K562 (cell line): ENCODE data around the gene YPEL1. TPM values are rescaled to one million over a fixed set of nuclear protein-coding genes. Genes with fewer than 3 reads are reported as not detected.
A peak's percentile ranks its signal among the peaks of the same experiment; 100 is the strongest.

Source experiments
- ATF1 ChIP-seq, 2 experiments: fragments of 450-650 bp in 1 of 2; IDR thresholded peaks; 2 replicates each; pipeline ENCODE4 v1.6.1; 2016; ENCODE audit warnings: missing compliant biosample characterization in 1 of 2, missing genetic modification characterization in 1 of 2
- LARP7 ChIP-seq: fragments of 450-650 bp; IDR thresholded peaks from 2 replicates; pipeline ENCODE4 v1.6.1; 2016
- MTA3 ChIP-seq: fragments of 450-650 bp; formaldehyde crosslinking; IDR thresholded peaks from 2 replicates; pipeline ENCODE4 v1.6.1; 2017; ENCODE audit warnings: mild to moderate bottlenecking, borderline replicate concordance
- POLR2G ChIP-seq: fragments of 200-400 bp; formaldehyde crosslinking; IDR thresholded peaks from 2 replicates; pipeline ENCODE4 v1.6.1; 2017; ENCODE audit warnings: low read depth, mild to moderate bottlenecking, antibody characterized with exemption, low read length, moderate library complexity
- RCOR1 ChIP-seq, 2 experiments: IDR thresholded peaks; 2 replicates each; pipeline ENCODE4 v1.6.1; 2012; ENCODE audit warnings: low read depth in 2 of 2, low read length in 2 of 2, borderline replicate concordance in 1 of 2, improper control_type of control experiment in 1 of 2
- RREB1 ChIP-seq: fragments of 250-450 bp; sonication (Bioruptor Pico); IDR thresholded peaks from 2 replicates; pipeline ENCODE4 v1.4.0; 2020
- SIN3A ChIP-seq, 2 experiments: fragments of 150-350 bp in 1 of 2; IDR thresholded peaks; 2 replicates each; pipeline ENCODE4 v1.6.1; 2011 to 2016; ENCODE audit warnings: borderline replicate concordance in 2 of 2, low read depth in 2 of 2, low read length in 2 of 2, mild to moderate bottlenecking in 2 of 2, moderate library complexity in 2 of 2; ENCODE audit not compliant: control insufficient read depth in 1 of 2
- SLC30A9 ChIP-seq: fragments of 250-450 bp; sonication (Bioruptor Pico); IDR thresholded peaks from 2 replicates; pipeline ENCODE4 v1.8.0; 2022; ENCODE audit warnings: mild to moderate bottlenecking, moderate library complexity
- TBP ChIP-seq: optimal IDR thresholded peaks from 2 replicates; pipeline ENCODE3; 2011; ENCODE audit warnings: low read depth, low read length, improper control_type of control experiment
- THAP12 ChIP-seq: fragments of 250-450 bp; sonication (Bioruptor Pico); IDR thresholded peaks from 2 replicates; pipeline ENCODE4 v1.9.0; 2021; ENCODE audit warnings: mild to moderate bottlenecking, inconsistent platforms
- UBTF ChIP-seq, 2 experiments: IDR thresholded peaks; 2 replicates each; pipeline ENCODE4 v1.6.1; 2012; ENCODE audit warnings: improper control_type of control experiment in 2 of 2, low read depth in 2 of 2, low read length in 2 of 2, borderline replicate concordance in 1 of 2
- polyA plus RNA-seq, 8 experiments: library from polyadenylated mRNA; depleted of rRNA in 4 of 8; stranded (reverse) in 5 of 8; unstranded in 3 of 8; fragments of >200 nt; fragmentation: Nextera tagmentation in 2 of 8; fragmentation: Illumina TruSeq in 1 of 8; extraction: Ambion mirVana in 2 of 8; extraction: Trizol in 1 of 8; gene quantifications; 2 replicates each; pipeline versions ENCODE4 v1.2.1 to v1.2.3, GENCODE V29; 2011 to 2014; ENCODE audit warnings: inconsistent platforms in 1 of 8, missing spikeins in 1 of 8
- total RNA-seq, 7 experiments: library from RNA; depleted of rRNA in 6 of 7; stranded (reverse); fragments of >200 nt in 6 of 7; fragmentation: Illumina TruSeq in 2 of 7; extraction: Trizol in 2 of 7; gene quantifications; 2 replicates each; pipeline versions ENCODE4 v1.2.1 to v1.2.3, GENCODE V29; 2011 to 2021; ENCODE audit warnings: low replicate concordance in 1 of 7
- TF ChIP-seq, protein P1 (sequence below): sonication (generic); formaldehyde crosslinking; IDR thresholded peaks from 2 replicates; pipeline ENCODE4 v1.9.0; 2022; ENCODE audit warnings: mild to moderate bottlenecking, missing genetic modification reagents
- TF ChIP-seq, protein P2 (sequence below): sonication (generic); formaldehyde crosslinking; IDR thresholded peaks from 2 replicates; pipeline ENCODE4 v1.5.0; 2020; ENCODE audit warnings: missing genetic modification reagents

Gene YPEL1
- total and polyA plus RNA-seq, 9 of the 15 experiments (the other 6 are each of a cell fraction or from before 2014, with no cell fraction given): 0.07 to 2.2 (median 0.46) TPM

DNA sequence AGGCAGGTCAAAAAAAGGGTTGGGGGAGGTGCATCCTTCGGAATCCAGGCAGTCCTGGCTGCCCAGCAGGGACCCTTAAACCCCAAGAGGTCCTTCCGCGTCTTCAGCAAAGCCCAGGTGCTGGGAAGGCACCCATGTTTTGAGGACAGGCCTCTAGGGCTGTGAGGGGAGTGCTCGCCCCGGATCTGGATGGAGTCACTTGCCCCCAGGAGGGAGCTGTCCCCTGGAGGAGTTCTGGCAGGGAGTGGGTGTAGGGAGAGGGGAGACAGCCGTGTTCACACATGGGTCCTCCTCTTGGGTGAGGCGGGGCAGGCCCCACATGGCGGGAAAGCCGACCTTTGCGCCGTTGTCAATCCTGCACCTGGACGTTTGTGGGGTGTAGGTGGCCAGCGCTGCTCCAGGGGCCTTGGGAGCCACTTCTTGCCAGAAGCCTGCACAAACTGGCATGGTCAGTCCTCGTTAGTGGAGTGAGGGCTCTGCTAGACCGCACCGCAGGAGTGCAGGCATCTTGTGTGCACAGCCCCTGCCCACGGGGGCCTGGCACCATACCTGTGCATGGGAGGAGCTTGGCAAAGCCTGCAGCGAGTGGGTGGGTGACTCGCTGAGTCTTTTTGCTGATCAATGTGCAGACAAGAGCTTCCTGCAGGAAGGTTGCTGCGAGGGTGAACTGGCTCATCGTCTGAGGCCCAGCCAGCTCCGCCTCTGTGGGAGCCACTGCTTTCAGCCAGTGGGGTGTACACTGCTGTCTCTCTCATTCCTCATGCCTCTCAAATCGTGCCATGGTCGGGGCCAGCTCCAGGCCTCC lies 53.8 kb downstream of the YPEL1 start (continued):
- TF ChIP-seq RREB1 (CRISPR knock-in tag): 0 out of 2 replicates have a peak, but pooled peaks have one; percentile 9
- TF ChIP-seq UBTF (IDR thresholded peaks at IDR 0.05; ENCODE audit: borderline replicate concordance in 1 of 2, low read depth in 2 of 2, low read length in 2 of 2): no peak
- TF ChIP-seq MTA3: no peak
- TF ChIP-seq SIN3A (IDR thresholded peaks at IDR 0.05; ENCODE audit: borderline replicate concordance in 2 of 2, control insufficient read depth in 1 of 2, low read depth in 2 of 2, low read length in 2 of 2): 0 out of 4 replicates have a peak, but pooled peaks of 1 of the 2 experiments have one; percentile 56
- no peak for TF ChIP-seq LARP7
- TF ChIP-seq TBP: no peak
- TF ChIP-seq, protein P1, sequence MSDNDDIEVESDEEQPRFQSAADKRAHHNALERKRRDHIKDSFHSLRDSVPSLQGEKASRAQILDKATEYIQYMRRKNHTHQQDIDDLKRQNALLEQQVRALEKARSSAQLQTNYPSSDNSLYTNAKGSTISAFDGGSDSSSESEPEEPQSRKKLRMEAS: peak; percentile 48
- TF ChIP-seq, protein P2, sequence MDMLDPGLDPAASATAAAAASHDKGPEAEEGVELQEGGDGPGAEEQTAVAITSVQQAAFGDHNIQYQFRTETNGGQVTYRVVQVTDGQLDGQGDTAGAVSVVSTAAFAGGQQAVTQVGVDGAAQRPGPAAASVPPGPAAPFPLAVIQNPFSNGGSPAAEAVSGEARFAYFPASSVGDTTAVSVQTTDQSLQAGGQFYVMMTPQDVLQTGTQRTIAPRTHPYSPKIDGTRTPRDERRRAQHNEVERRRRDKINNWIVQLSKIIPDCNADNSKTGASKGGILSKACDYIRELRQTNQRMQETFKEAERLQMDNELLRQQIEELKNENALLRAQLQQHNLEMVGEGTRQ (CRISPR knock-in tag): peak; percentile 12; the same call in 1 of the 2 replicates
- TF ChIP-seq THAP12: peak; percentile 60
- TF ChIP-seq ATF1 (CRISPR knock-in tag; IDR thresholded peaks at IDR 0.05): no peak
- TF ChIP-seq ATF1 (tag; IDR thresholded peaks at IDR 0.05): no peak
- no peak for TF ChIP-seq SLC30A9 (CRISPR knock-in tag)
- TF ChIP-seq POLR2G: peak; percentile 62
- no peak for TF ChIP-seq RCOR1 (IDR thresholded peaks at IDR 0.05; ENCODE audit: borderline replicate concordance in 1 of 2, low read depth in 2 of 2, low read length in 2 of 2)
